ENCODE measurements around the gene NACC2. TPM values are rescaled to one million over a fixed set of nuclear protein-coding genes. Genes with fewer than 3 reads are reported as not detected.

The NACC2 gene
- polyA plus RNA-seq, 3 donors, result 8.1 to 32.4 (median 8.7) TPM

- Histone ChIP-seq H3K4me1 (ENCODE audit: control insufficient read depth in 1 of 2, insufficient read depth in 2 of 2, low read length in 2 of 2) (peaks cover 74 to 87% of the 10 kb centered on the region in 2 donors), H3K9me3 (replicated peaks in 1 of 2; ENCODE audit: control insufficient read depth in 1 of 2, insufficient read depth in 1 of 2, low read length in 2 of 2) (no peaks in the 10 kb centered on the region), H4K20me1 (ENCODE audit: insufficient read depth, low read length) (peaks cover 61% of the 10 kb centered on the region), H3K4me3 (replicated peaks in 1 of 3; ENCODE audit: low read depth in 2 of 3, low read length in 3 of 3) (no peak overlapping the region), H3K9ac (ENCODE audit: insufficient read depth, low read length, poor library complexity, severe bottlenecking) (no peak overlapping the region), H3K4me2 (replicated peaks; ENCODE audit: extremely low read depth, low read length, poor library complexity, severe bottlenecking) (no peak overlapping the region), H3K36me3 (replicated peaks in 1 of 2; ENCODE audit: control insufficient read depth in 1 of 2, insufficient read depth in 2 of 2, low read length in 2 of 2) (peaks cover 8 to 24% of the 10 kb centered on the region in 2 donors), H3K27me3 (ENCODE audit: control insufficient read depth in 2 of 2, insufficient read depth in 2 of 2, low read length in 2 of 2) (no peaks in the 10 kb centered on the region), H3K27ac (ENCODE audit: low read depth in 1 of 2, low read length in 2 of 2) (peak overlapping the region; percentile 6 to 68), H3K79me2 (ENCODE audit: insufficient read depth, low read length) (peaks cover 86% of the 10 kb centered on the region), H2AFZ (ENCODE audit: insufficient read depth, low read depth, low read length, poor library complexity, severe bottlenecking) (no peak overlapping the region)
- DNase-seq, result no peak
- peaks cover 0 to 1% (median 0%) of the 10 kb centered on the region in 7 donors for H3K9me3 Mint-ChIP-seq
- H3K27ac Mint-ChIP-seq, result peak overlapping the region in 3 of 7 donors; percentile 1 to 96 (median 38)
- intact Hi-C loops (cut with micrococcal nuclease), result loop anchor here in 1 of 2 donors (5.0 kb wide), 2 partner anchors 36 to 39 kb away; partner anchors contain the start of gene TMEM250
- peaks cover 73% of the 10 kb centered on the region for H3K4me1 Mint-ChIP-seq
- no peak for TF ChIP-seq CTCF (IDR thresholded peaks at IDR 0.05)
- 93% methylated on average over 23 of the region's 27 CpGs for WGBS (ENCODE audit: insufficient coverage)
- peaks cover 23 to 39% of the 10 kb centered on the region in 2 donors for H3K36me3 Mint-ChIP-seq
- H3K4me3 Mint-ChIP-seq, result no peak overlapping the region
- H3K27me3 Mint-ChIP-seq (ENCODE audit: low read depth in 3 of 3), result peaks cover 0 to 6% (median 0%) of the 10 kb centered on the region in 3 donors
Observed at GRCh38 chr9:136078498-136079011, 16.5 kb downstream of the NACC2 start.

GRCh38 chr9:136078024-136078423 is 17.1 kb downstream of the NACC2 start:
- Mint-ChIP-seq H3K27ac (peak overlapping the region in 4 of 7 donors; percentile 38 to 99 (median 97)), H3K4me1 (peaks cover 70% of the 10 kb centered on the region), H3K27me3 (ENCODE audit: low read depth in 3 of 3) (peaks cover 0 to 6% (median 0%) of the 10 kb centered on the region in 3 donors), H3K4me3 (no peak overlapping the region), H3K36me3 (peaks cover 23 to 39% of the 10 kb centered on the region in 2 donors), H3K9me3 (peaks cover 0 to 1% (median 0%) of the 10 kb centered on the region in 7 donors)
- peaks cover 72 to 82% of the 10 kb centered on the region in 2 donors for H3K4me1 ChIP-seq (ENCODE audit: control insufficient read depth in 1 of 2, insufficient read depth in 2 of 2, low read length in 2 of 2)
- H3K9ac ChIP-seq (ENCODE audit: insufficient read depth, low read length, poor library complexity, severe bottlenecking), result no peak overlapping the region
- no peak overlapping the region for H3K4me3 ChIP-seq (replicated peaks in 1 of 3; ENCODE audit: low read depth in 2 of 3, low read length in 3 of 3)
- H3K4me2 ChIP-seq (replicated peaks; ENCODE audit: extremely low read depth, low read length, poor library complexity, severe bottlenecking), result no peak overlapping the region
- H3K79me2 ChIP-seq (ENCODE audit: insufficient read depth, low read length), result peaks cover 86% of the 10 kb centered on the region
- peak overlapping the region in 1 of 2 donors; percentile 68 for H3K27ac ChIP-seq (ENCODE audit: low read depth in 1 of 2, low read length in 2 of 2)
- H4K20me1 ChIP-seq (ENCODE audit: insufficient read depth, low read length), result peaks cover 55% of the 10 kb centered on the region
- no peak for DNase-seq
- no peaks in the 10 kb centered on the region for H3K9me3 ChIP-seq (replicated peaks in 1 of 2; ENCODE audit: control insufficient read depth in 1 of 2, insufficient read depth in 1 of 2, low read length in 2 of 2)
- no peaks in the 10 kb centered on the region for H3K27me3 ChIP-seq (ENCODE audit: control insufficient read depth in 2 of 2, insufficient read depth in 2 of 2, low read length in 2 of 2)
- intact Hi-C loops (cut with micrococcal nuclease), result loop anchor here in 1 of 2 donors (5.0 kb wide), 2 partner anchors 36 to 39 kb away; partner anchors contain the start of gene TMEM250
- H3K36me3 ChIP-seq (replicated peaks in 1 of 2; ENCODE audit: control insufficient read depth in 1 of 2, insufficient read depth in 2 of 2, low read length in 2 of 2), result peaks cover 2 to 20% of the 10 kb centered on the region in 2 donors
- TF ChIP-seq CTCF (IDR thresholded peaks at IDR 0.05), result no peak
- WGBS (ENCODE audit: insufficient coverage), result 95% methylated on average over 4 of the region's 12 CpGs
- no peak overlapping the region for H2AFZ ChIP-seq (ENCODE audit: insufficient read depth, low read depth, low read length, poor library complexity, severe bottlenecking)

Measured in CD14-positive monocyte (primary cell).